NCI-H446 (cell line): ENCODE measurements around the gene STX8.
"Not testable (repeated sequence)": the region's sequence is repeated elsewhere in the genome, so short reads cannot be mapped to it uniquely, and the experiment has no call there.

Source experiments
- DNase-seq, 2 experiments: peaks; one replicate each; lab custom pipeline; 2025; lab: John Stamatoyannopoulos, UW

Gene STX8

GRCh38 chr17:9575381-9576101 is at the start of gene STX8:
Gene STX8, minus strand, starts transcription at chr17:9575820. Its CDS starts 12 bp downstream, at chr17:9575808.
- peak; percentile 22 to 76 for DNase-seq

DNA sequence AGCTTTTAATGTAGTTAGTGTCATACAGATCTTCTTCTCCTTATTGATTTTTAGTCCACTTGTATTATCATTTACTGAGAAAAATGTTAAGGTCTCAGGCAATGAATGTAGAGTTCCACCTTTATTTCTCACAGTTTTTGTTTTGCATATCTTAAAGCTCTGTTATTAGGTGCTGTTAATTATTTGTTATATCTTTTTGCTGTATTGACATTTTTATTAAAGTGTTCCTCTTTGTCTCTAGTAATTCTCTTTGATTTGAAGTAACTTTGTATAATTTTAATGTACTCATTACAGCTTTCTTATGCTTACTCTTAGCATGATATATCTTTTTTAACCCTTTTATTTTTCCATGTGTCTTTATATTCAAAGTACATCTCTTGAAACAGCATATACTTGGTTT is 47.3 kb upstream of the STX8 start:
- no peak for DNase-seq

DNA sequence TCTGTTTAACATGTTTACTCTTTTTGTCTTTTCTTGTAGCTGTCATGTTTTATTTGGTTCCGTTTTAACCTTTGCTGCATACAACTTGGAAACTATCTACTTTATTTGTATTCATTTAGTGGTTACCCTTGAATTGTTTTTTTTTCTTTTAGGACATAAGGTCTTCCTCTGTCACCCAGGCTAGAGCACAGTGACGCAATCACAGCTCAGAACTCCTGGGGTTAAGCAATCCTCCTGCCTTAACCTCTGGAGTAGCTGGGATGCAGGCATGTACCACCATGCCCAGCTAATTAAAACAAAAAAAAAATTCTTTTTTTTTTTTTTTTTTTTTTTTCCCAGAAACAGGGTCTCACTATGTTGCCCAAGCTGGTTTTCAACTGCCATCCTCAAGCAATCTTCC is 39.9 kb upstream of the STX8 start:
- DNase-seq = no peak

DNA sequence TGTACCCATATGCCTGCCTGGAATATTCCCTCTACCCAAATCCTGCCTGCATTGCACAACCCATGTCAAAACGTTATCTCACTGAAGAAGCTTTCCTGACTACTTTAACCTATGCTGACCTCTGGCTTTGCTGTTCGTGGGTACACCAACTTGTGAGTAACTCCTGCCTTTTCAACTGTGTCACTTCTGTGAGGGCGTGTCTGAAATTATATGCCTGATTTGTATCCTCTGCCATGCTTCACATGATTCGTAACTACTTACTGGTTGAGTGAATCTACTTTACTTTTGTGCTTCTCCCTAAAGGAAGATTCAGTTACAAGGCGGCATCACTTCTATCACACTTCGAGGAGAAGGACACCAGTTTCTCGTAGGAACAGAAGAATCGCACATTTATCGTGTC is 36.4 kb upstream of the STX8 start:
- DNase-seq = no peak

- DNase-seq = no peak
These were observed 35.9 kb upstream of the STX8 start for GRCh38 chr17:9611557-9611956.

DNA sequence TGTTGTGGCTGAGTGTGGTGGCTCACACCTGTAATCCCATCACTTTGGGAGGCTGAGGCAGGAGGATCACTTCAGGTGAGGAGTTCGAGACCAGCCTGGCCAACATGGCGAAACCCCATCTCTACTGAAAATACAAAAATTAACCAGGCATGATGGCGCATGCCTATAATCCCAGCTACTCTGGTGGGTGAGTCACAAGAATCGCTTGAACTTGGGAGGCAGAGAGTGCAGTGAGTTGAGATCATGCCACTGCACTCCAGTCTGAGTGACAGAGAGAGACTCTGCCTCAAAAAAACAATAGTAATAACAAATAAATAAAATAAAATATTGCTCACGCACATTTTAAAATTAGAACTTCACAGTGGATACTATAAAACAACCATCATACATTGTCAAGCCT is 31.4 kb upstream of the STX8 start:
- DNase-seq = not testable (repeated sequence)

- DNase-seq = no peak
These were observed 30.8 kb upstream of the STX8 start for GRCh38 chr17:9606453-9606852.

DNA sequence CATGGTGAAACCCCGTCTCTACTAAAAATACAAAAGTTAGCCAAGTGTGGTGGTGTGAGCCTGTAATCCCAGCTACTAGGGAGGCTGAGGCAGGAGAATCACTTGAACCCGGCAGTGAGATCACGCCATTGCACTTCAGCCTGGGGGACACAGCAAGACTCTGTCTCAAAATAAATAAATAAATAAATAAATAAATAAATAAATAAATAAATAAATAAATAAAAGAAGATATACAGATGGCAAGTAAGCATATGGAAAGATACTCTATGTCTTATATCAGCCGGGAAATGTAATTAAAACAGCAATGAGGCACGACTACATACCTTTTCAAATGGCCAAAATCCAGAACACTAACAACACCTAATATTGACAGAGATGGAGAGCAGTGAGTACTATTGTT is 29.0 kb upstream of the STX8 start:
- not testable (repeated sequence) for DNase-seq

DNA sequence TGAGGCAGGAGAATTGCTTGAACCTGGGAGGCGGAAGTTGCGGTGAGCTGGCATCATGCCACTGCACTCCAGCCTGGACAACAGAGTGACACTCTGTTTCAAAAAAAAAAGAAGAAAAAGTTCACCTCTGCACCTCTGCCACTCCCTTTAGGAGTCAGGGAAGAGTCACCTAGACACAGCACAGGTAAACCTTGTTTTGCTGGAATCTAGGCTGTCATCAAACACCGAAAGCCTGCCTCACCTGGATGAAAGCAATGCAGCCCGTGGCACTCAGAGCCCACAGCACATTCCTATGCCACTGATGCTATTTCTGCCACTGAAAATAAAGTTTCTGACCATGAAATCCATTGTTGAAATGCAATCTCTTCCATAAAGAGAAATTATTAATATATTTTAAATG is 23.0 kb upstream of the STX8 start:
- DNase-seq = no peak

DNA sequence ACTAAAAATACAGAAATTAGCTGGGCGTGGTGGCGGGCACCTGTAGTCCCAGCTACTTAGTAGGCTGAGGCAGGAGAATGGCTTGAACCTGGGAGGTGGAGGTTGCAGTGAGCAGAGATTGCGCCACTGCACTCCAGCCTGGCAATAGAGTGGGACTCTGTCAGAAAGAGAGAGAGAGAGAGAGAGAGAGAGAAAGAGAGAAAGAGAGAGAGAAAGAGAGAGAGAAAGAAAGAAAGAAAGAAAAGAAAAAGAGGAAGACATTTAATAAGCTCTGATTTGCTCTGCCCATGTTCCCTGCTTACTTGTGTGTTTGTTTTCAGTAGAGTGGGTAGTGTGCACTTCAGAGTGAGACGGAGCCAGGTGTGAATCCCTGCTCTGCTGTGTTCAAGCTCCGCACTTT is 22.0 kb upstream of the STX8 start:
- not testable (repeated sequence) for DNase-seq

GRCh38 chr17:9594065-9594464 is 18.4 kb upstream of the STX8 start:
- DNase-seq = peak in 1 of 2 experiments; percentile 5

- no peak for DNase-seq
These were observed 12.5 kb upstream of the STX8 start for GRCh38 chr17:9587969-9588656.

- DNase-seq = peak in 1 of 2 experiments; percentile 28
These were observed 1.7 kb upstream of the STX8 start for GRCh38 chr17:9577373-9577709.

GRCh38 chr17:9576521-9577372 is 1.1 kb upstream of the STX8 start, which contains the start of gene CFAP52:
Gene CFAP52, plus strand, starts transcription at chr17:9576642. Its CDS starts 54 bp downstream, at chr17:9576696.
- DNase-seq = peak; percentile 33 to 64

DNA sequence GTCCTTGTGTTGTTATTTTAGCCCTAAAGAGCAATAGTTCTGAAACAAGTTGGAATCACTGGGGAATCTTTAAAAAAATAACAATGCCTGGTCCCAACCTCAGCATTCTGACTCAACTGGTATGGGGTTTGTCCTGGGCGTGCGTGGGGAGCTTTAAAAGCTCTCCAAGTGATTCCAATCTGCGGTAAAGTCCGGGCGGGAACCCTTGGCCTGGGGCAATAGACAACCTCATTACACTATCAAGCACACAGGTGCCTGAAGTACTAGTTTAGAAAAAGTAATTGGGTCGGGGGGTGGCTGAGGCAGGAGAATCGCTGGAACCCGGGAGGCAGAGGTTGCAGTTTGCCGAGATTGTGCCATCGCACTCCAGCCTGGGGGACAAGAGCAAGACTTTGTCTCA is 4.4 kb downstream of the STX8 start:
- no peak for DNase-seq

DNA sequence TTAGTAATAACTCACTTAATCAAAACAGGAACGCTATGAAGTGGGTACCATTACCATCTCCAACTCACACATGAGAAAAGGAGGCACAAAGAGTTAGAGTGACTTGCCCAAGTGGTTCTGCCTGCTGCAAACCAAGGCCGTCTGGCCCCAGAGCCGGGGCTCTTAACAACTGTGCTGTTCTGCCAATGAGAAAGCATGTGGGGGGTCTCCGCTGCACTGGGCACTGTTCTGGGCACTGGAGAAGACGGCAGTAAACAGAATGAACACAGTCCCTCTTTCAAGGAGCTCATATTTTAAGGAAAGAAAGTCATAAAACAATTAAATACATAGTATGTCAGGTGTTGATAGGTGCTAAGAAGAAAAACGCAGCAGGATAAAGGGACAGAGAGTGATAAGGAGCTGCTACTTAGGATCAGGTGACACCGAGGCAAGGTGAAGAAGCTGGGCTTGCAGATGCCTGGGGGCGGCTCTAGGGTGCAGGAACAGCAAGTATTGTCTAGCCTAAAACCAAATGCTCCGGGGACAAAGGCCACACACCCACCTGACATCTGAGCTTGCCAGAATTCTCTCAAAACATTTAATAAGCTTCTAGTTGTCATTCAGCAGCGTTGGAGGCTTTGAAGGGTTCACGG is 6.5 kb downstream of the STX8 start:
- DNase-seq = no peak

DNA sequence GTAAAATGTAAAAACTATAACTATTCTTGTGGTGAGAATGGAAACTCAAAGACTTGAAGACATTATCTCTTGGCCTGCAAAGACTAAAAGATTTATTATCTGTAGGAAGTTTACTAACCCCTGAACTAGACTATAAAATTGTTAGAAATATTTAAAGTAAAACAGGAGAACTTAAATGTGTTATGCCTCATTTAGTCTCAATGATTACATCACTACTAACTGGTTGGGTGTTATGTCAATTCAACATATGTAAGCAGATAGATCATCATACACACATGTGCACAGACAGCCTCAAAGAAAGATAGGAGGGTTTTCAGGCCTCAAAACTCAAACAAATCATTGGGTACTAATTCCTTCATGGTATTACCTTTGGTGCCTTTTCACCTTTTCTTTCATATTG is 7.6 kb downstream of the STX8 start:
- no peak for DNase-seq

DNA sequence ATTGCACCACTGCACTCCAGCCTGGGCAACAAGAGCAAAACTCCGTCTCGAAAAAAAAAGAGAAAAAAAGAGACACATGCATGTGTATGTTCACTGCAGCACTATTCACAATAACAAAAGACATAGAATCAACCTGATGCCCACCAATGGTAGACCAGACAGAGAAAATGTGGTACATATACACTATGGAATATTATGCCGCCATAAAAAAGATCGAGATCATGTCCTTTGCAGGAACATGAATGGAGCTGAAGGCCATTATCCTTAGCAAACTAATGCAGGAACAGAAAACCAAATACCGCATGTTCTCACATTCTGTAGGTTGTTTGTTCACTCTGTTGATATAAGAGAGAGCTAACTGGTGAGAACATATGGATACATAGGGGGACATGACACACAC is 8.9 kb downstream of the STX8 start:
- not testable (repeated sequence) for DNase-seq

DNA sequence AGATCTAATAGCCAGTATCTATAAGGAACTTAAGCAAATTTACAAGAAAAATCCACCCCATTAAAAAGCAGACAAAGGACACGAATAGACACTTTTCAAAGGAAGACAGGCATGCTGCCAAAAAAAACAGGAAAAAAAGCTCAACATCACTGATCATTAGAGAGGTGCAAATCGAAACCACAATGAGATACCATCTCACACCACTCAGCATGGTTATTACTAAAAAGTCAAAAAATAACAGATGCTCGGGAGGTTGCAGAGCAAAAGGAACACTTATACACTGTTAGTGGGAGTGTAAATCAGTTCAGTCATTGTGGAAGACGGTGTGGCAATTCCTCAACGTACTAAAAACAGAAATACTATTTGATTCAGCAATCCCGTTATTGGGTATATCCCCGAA is 9.6 kb downstream of the STX8 start:
- no peak for DNase-seq

GRCh38 chr17:9564104-9564503 is 11.5 kb downstream of the STX8 start:
- no peak for DNase-seq

DNA sequence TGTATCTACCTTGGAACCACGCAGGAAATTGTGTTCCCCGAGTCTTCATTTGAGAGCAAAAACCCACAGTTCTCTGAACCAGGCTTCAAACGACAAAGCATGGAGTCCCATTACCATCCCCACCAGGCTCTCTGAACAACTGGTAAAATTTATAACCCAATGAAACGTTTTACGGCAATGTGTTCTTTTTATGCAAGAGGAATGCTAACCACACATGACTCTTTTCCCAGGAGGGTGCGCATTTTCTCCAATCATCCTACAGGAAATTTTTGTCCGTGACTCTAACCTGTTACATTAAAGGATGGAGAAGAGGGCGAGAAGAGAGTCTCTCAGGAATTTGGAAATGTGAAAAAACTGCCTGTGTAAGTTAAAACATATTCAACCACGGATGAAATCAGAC is 17.8 kb downstream of the STX8 start:
- no peak for DNase-seq

DNA sequence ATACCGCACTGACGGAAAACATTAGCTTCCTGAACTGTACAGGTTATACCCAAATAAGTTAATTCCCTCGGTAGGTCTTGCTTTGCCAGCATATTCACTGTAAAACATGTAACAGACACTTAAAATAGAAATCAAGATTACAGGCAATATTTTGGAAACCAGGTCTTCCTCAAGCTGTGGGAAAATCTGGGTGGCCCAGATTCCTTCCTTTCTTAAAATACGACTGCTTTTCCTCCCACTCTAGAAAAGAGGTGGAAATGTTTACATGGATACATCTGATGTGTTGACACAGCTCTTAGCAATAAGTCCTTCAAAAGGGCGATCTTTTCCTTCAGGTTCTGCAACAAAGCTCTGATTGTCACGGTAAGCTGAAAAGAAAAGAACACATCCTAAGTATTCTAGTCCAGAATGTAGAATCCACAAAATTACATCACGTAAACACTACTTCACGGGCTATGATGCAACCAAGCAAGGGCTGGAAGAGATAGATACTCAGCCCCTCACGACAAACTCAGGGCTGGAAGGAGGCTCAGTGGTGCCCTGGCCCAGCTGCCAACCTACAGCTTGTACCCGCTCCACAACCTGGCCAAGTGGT is 18.4 kb downstream of the STX8 start:
- DNase-seq = no peak
